Measurements from ENCODE around the gene CRY2. TPM values are rescaled to one million over a fixed set of nuclear protein-coding genes. Genes with fewer than 3 reads are reported as not detected.

CRY2 gene
- total RNA-seq, 5 donors from 2014 or later (not counting 1 experiment from before 2014, with no cell fraction given) = 54.0 to 198 (median 63.5) TPM

GRCh38 chr11:45926001-45926401, 78.7 kb downstream of the CRY2 start:
- ChIA-PET POLR2A (no interaction called here), CTCF (no interaction called here)
- DNase-seq = peak in 2 of 35 experiments; percentile 5 to 22
- Mint-ChIP-seq H3K27ac (peak overlapping the region in 1 of 2 donors; percentile 44), H3K4me3 (no peak overlapping the region), H3K9me3 (no peaks in the 10 kb centered on the region), H3K4me1 (peaks cover 40 to 54% (median 42%) of the 10 kb centered on the region in 3 donors), H3K27me3 (peaks cover 0 to 13% of the 10 kb centered on the region in 2 donors), H3K36me3 (no peaks in the 10 kb centered on the region)
- H3K27ac ChIP-seq (ENCODE audit: low read length) = no peak overlapping the region
- H3K9me3 ChIP-seq = no peaks in the 10 kb centered on the region
- peaks cover 3 to 20% of the 10 kb centered on the region in 2 experiments for H3K27me3 ChIP-seq (replicated peaks in 1 of 2; ENCODE audit: control insufficient read depth in 2 of 2, extremely low read depth in 1 of 2, insufficient read depth in 2 of 2, low read length in 1 of 2)
- ATAC-seq (replicated peaks in 1 of 4) = no peak
- H3K4me1 ChIP-seq (ENCODE audit: control insufficient read depth in 1 of 2, extremely low read depth in 1 of 2, insufficient read depth in 2 of 2, low read length in 2 of 2) = peaks cover 0 to 64% of the 10 kb centered on the region in 2 experiments
- 96% methylated on average over 9 of the region's 12 CpGs for WGBS (ENCODE audit: insufficient coverage)
- no peak overlapping the region for H3K4me3 ChIP-seq (ENCODE audit: control insufficient read depth in 1 of 2, extremely low read depth in 1 of 2, low read length in 1 of 2)
- peaks cover 0 to under 1% of the 10 kb centered on the region in 2 donors for H3K36me3 ChIP-seq (ENCODE audit: control insufficient read depth in 2 of 2, extremely low read depth in 1 of 2, insufficient read depth in 1 of 2, low read length in 1 of 2)

- H3K27ac ChIP-seq (ENCODE audit: low read length) = peak overlapping the region; percentile 52
- no peak overlapping the region for H3K4me3 Mint-ChIP-seq
- H3K4me1 Mint-ChIP-seq = peaks cover 41 to 55% (median 45%) of the 10 kb centered on the region in 3 donors
- H3K36me3 ChIP-seq (ENCODE audit: control insufficient read depth in 2 of 2, extremely low read depth in 1 of 2, insufficient read depth in 1 of 2, low read length in 1 of 2) = peaks cover 0 to 6% of the 10 kb centered on the region in 2 donors
- ATAC-seq (replicated peaks in 1 of 4) = no peak
- POLR2A ChIA-PET = no interaction called here
- H3K4me3 ChIP-seq (ENCODE audit: control insufficient read depth in 1 of 2, extremely low read depth in 1 of 2, low read length in 1 of 2) = no peak overlapping the region
- H3K27ac Mint-ChIP-seq = peak overlapping the region; percentile 53 to 74
- peaks cover 3 to 13% of the 10 kb centered on the region in 2 experiments for H3K27me3 ChIP-seq (replicated peaks in 1 of 2; ENCODE audit: control insufficient read depth in 2 of 2, extremely low read depth in 1 of 2, insufficient read depth in 2 of 2, low read length in 1 of 2)
- 94% methylated on average over 9 of the region's 12 CpGs for WGBS (ENCODE audit: insufficient coverage)
- H3K27me3 Mint-ChIP-seq = peaks cover 0 to 8% of the 10 kb centered on the region in 2 donors
- H3K4me1 ChIP-seq (ENCODE audit: control insufficient read depth in 1 of 2, extremely low read depth in 1 of 2, insufficient read depth in 2 of 2, low read length in 2 of 2) = peaks cover 0 to 71% of the 10 kb centered on the region in 2 experiments
- H3K9me3 ChIP-seq = no peaks in the 10 kb centered on the region
- DNase-seq = peak in 2 of 35 experiments; percentile 5 to 21
- CTCF ChIA-PET = interaction anchor here in 1 of 2 donors (1.1 kb wide), 1 partner anchor 74 kb away, joined by 5 read pairs; no protein-coding TSS in a partner anchor
- H3K9me3 Mint-ChIP-seq = no peaks in the 10 kb centered on the region
- peaks cover 3% of the 10 kb centered on the region for H3K36me3 Mint-ChIP-seq
Observed at GRCh38 chr11:45926536-45927331, 79.5 kb downstream of the CRY2 start.

GRCh38 chr11:45927332-45927683, 80.0 kb downstream of the CRY2 start:
- Histone ChIP-seq H3K4me3 (ENCODE audit: control insufficient read depth in 1 of 2, extremely low read depth in 1 of 2, low read length in 1 of 2) (no peak overlapping the region), H3K27me3 (replicated peaks in 1 of 2; ENCODE audit: control insufficient read depth in 2 of 2, extremely low read depth in 1 of 2, insufficient read depth in 2 of 2, low read length in 1 of 2) (peaks cover 3 to 10% of the 10 kb centered on the region in 2 experiments), H3K4me1 (ENCODE audit: control insufficient read depth in 1 of 2, extremely low read depth in 1 of 2, insufficient read depth in 2 of 2, low read length in 2 of 2) (peaks cover 0 to 73% of the 10 kb centered on the region in 2 experiments), H3K9me3 (no peaks in the 10 kb centered on the region), H3K36me3 (ENCODE audit: control insufficient read depth in 2 of 2, extremely low read depth in 1 of 2, insufficient read depth in 1 of 2, low read length in 1 of 2) (peaks cover 0 to 12% of the 10 kb centered on the region in 2 donors), H3K27ac (ENCODE audit: low read length) (peak overlapping the region; percentile 52)
- ChIA-PET POLR2A (no interaction called here), CTCF (interaction anchor here in 1 of 2 donors (1.1 kb wide), 1 partner anchor 73 kb away, joined by 5 read pairs; no protein-coding TSS in a partner anchor)
- WGBS (ENCODE audit: insufficient coverage) = 47% methylated on average over 12 of the region's 15 CpGs
- DNase-seq (peak in 3 of 35 experiments; percentile 6 to 25 (median 10)), ATAC-seq (replicated peaks in 1 of 4) (no peak)
- no peaks in the 10 kb centered on the region for H3K9me3 Mint-ChIP-seq
- peaks cover 5% of the 10 kb centered on the region for H3K36me3 Mint-ChIP-seq
- H3K4me3 Mint-ChIP-seq = no peak overlapping the region
- peak overlapping the region; percentile 53 to 74 for H3K27ac Mint-ChIP-seq
- H3K27me3 Mint-ChIP-seq = peaks cover 0 to 7% of the 10 kb centered on the region in 2 donors
- peaks cover 45 to 61% (median 46%) of the 10 kb centered on the region in 3 donors for H3K4me1 Mint-ChIP-seq

GRCh38 chr11:45927684-45928413, 80.6 kb downstream of the CRY2 start:
- peaks cover 46 to 62% (median 47%) of the 10 kb centered on the region in 3 donors for H3K4me1 Mint-ChIP-seq
- Histone ChIP-seq H3K4me3 (ENCODE audit: control insufficient read depth in 1 of 2, extremely low read depth in 1 of 2, low read length in 1 of 2) (no peak overlapping the region), H3K36me3 (ENCODE audit: control insufficient read depth in 2 of 2, extremely low read depth in 1 of 2, insufficient read depth in 1 of 2, low read length in 1 of 2) (peaks cover 0 to 13% of the 10 kb centered on the region in 2 donors), H3K27me3 (replicated peaks in 1 of 2; ENCODE audit: control insufficient read depth in 2 of 2, extremely low read depth in 1 of 2, insufficient read depth in 2 of 2, low read length in 1 of 2) (peaks cover 3 to 10% of the 10 kb centered on the region in 2 experiments), H3K27ac (ENCODE audit: low read length) (peak overlapping the region; percentile 52), H3K4me1 (ENCODE audit: control insufficient read depth in 1 of 2, extremely low read depth in 1 of 2, insufficient read depth in 2 of 2, low read length in 2 of 2) (peaks cover 0 to 70% of the 10 kb centered on the region in 2 experiments), H3K9me3 (no peaks in the 10 kb centered on the region)
- DNase-seq (peak in 1 of 35 experiments; percentile 5), ATAC-seq (replicated peaks in 1 of 4) (no peak)
- 96% methylated on average over 21 of the region's 27 CpGs for WGBS (ENCODE audit: insufficient coverage)
- H3K4me3 Mint-ChIP-seq = no peak overlapping the region
- ChIA-PET POLR2A (no interaction called here), CTCF (interaction anchor here in 1 of 2 donors (1.1 kb wide), 1 partner anchor 73 kb away, joined by 5 read pairs; no protein-coding TSS in a partner anchor)
- H3K9me3 Mint-ChIP-seq = no peaks in the 10 kb centered on the region
- peaks cover 5% of the 10 kb centered on the region for H3K36me3 Mint-ChIP-seq
- H3K27me3 Mint-ChIP-seq = peaks cover 0 to 7% of the 10 kb centered on the region in 2 donors
- H3K27ac Mint-ChIP-seq = peak overlapping the region; percentile 53 to 74

- Mint-ChIP-seq H3K9me3 (no peaks in the 10 kb centered on the region), H3K4me3 (peak overlapping the region in 1 of 3 donors; percentile 87), H3K36me3 (peaks cover 5% of the 10 kb centered on the region), H3K27me3 (peaks cover 0 to 3% of the 10 kb centered on the region in 2 donors), H3K27ac (peak overlapping the region; percentile 64 to 74), H3K4me1 (peaks cover 42 to 59% (median 43%) of the 10 kb centered on the region in 3 donors)
- no peak for ATAC-seq (replicated peaks in 1 of 4)
- peak in 1 of 35 experiments; percentile 5 for DNase-seq
- POLR2A ChIA-PET = no interaction called here
- CTCF ChIA-PET = no interaction called here
- H3K9me3 ChIP-seq = no peaks in the 10 kb centered on the region
- 93% methylated on average over 6 of the region's 13 CpGs for WGBS (ENCODE audit: insufficient coverage)
- H3K27me3 ChIP-seq (replicated peaks in 1 of 2; ENCODE audit: control insufficient read depth in 2 of 2, extremely low read depth in 1 of 2, insufficient read depth in 2 of 2, low read length in 1 of 2) = peaks cover 3 to 4% of the 10 kb centered on the region in 2 experiments
- peaks cover 0 to 64% of the 10 kb centered on the region in 2 experiments for H3K4me1 ChIP-seq (ENCODE audit: control insufficient read depth in 1 of 2, extremely low read depth in 1 of 2, insufficient read depth in 2 of 2, low read length in 2 of 2)
- H3K36me3 ChIP-seq (ENCODE audit: control insufficient read depth in 2 of 2, extremely low read depth in 1 of 2, insufficient read depth in 1 of 2, low read length in 1 of 2) = peaks cover 2 to 22% of the 10 kb centered on the region in 2 donors
- no peak overlapping the region for H3K27ac ChIP-seq (ENCODE audit: low read length)
- H3K4me3 ChIP-seq (ENCODE audit: control insufficient read depth in 1 of 2, extremely low read depth in 1 of 2, low read length in 1 of 2) = no peak overlapping the region
Observed at GRCh38 chr11:45928535-45929215, 81.4 kb downstream of the CRY2 start.

Data from T-cell (primary cell).